Measurements from ENCODE around the gene MLLT3.

Gene MLLT3

GRCh38 chr9:20625003-20625349, 2.7 kb upstream of the MLLT3 start:
- Histone ChIP-seq H3K4me3 (ENCODE audit: low read length) (peak overlapping the region; percentile 98), H3K27ac (ENCODE audit: low read length) (no peak overlapping the region), H3K36me3 (replicated peaks; ENCODE audit: low read depth, low read length) (no peaks in the 10 kb centered on the region), H3K27me3 (ENCODE audit: low read depth, low read length) (peaks cover 17% of the 10 kb centered on the region; the same call in 1 of the 2 replicates), H3K9me3 (ENCODE audit: insufficient read depth, low read length) (no peaks in the 10 kb centered on the region), H4K20me1 (ENCODE audit: insufficient read depth, low read length) (no peaks in the 10 kb centered on the region), H3K4me2 (ENCODE audit: low read length) (peak overlapping the region; percentile 88), H2AFZ (ENCODE audit: low read depth, low read length) (peak overlapping the region; percentile 72), H3K79me2 (ENCODE audit: low read length) (no peaks in the 10 kb centered on the region), H3K9ac (ENCODE audit: low read length) (no peak overlapping the region), H3K4me1 (ENCODE audit: low read length) (peaks cover 10% of the 10 kb centered on the region)
- TF ChIP-seq CTCF (IDR thresholded peaks at IDR 0.05; ENCODE audit: low read depth, low read length), result no peak
- no peak for TF ChIP-seq EZH2phosphoT487 (IDR thresholded peaks at IDR 0.05; ENCODE audit: low read depth)

- H3K27me3 ChIP-seq (ENCODE audit: low read depth, low read length), result 0 out of 2 replicates have a peak, but pooled peaks cover 16% of the 10 kb centered on the region
- H3K4me3 ChIP-seq (ENCODE audit: low read length), result peak overlapping the region; percentile 98
- H3K4me2 ChIP-seq (ENCODE audit: low read length), result peak overlapping the region; percentile 88
- peak; percentile 91 for TF ChIP-seq CTCF (IDR thresholded peaks at IDR 0.05; ENCODE audit: low read depth, low read length)
- TF ChIP-seq EZH2phosphoT487 (IDR thresholded peaks at IDR 0.05; ENCODE audit: low read depth), result no peak
- H3K79me2 ChIP-seq (ENCODE audit: low read length), result no peaks in the 10 kb centered on the region
- H3K9ac ChIP-seq (ENCODE audit: low read length), result peak overlapping the region; percentile 79; the same call in 1 of the 2 replicates
- no peaks in the 10 kb centered on the region for H4K20me1 ChIP-seq (ENCODE audit: insufficient read depth, low read length)
- H3K9me3 ChIP-seq (ENCODE audit: insufficient read depth, low read length), result no peaks in the 10 kb centered on the region
- peaks cover 10% of the 10 kb centered on the region for H3K4me1 ChIP-seq (ENCODE audit: low read length)
- H3K36me3 ChIP-seq (replicated peaks; ENCODE audit: low read depth, low read length), result no peaks in the 10 kb centered on the region
- no peak overlapping the region for H3K27ac ChIP-seq (ENCODE audit: low read length)
- peak overlapping the region; percentile 72 for H2AFZ ChIP-seq (ENCODE audit: low read depth, low read length)
Measured at GRCh38 chr9:20624201-20625002, 2.1 kb upstream of the MLLT3 start.

GRCh38 chr9:20623748-20624124, 1.4 kb upstream of the MLLT3 start:
- peak overlapping the region; percentile 98 for H3K4me3 ChIP-seq (ENCODE audit: low read length)
- no peaks in the 10 kb centered on the region for H4K20me1 ChIP-seq (ENCODE audit: insufficient read depth, low read length)
- H3K9me3 ChIP-seq (ENCODE audit: insufficient read depth, low read length), result no peaks in the 10 kb centered on the region
- H2AFZ ChIP-seq (ENCODE audit: low read depth, low read length), result peak overlapping the region; percentile 98; the same call in 1 of the 2 replicates
- H3K27me3 ChIP-seq (ENCODE audit: low read depth, low read length), result 0 out of 2 replicates have a peak, but pooled peaks cover 12% of the 10 kb centered on the region
- no peak overlapping the region for H3K27ac ChIP-seq (ENCODE audit: low read length)
- no peaks in the 10 kb centered on the region for H3K79me2 ChIP-seq (ENCODE audit: low read length)
- peak overlapping the region; percentile 88 for H3K4me2 ChIP-seq (ENCODE audit: low read length)
- H3K36me3 ChIP-seq (replicated peaks; ENCODE audit: low read depth, low read length), result no peaks in the 10 kb centered on the region
- H3K4me1 ChIP-seq (ENCODE audit: low read length), result peaks cover 10% of the 10 kb centered on the region
- no peak for TF ChIP-seq CTCF (IDR thresholded peaks at IDR 0.05; ENCODE audit: low read depth, low read length)
- TF ChIP-seq EZH2phosphoT487 (IDR thresholded peaks at IDR 0.05; ENCODE audit: low read depth), result no peak
- peak overlapping the region; percentile 79 for H3K9ac ChIP-seq (ENCODE audit: low read length)

GRCh38 chr9:20623021-20623747, 885 bp upstream of the MLLT3 start:
- no peaks in the 10 kb centered on the region for H3K79me2 ChIP-seq (ENCODE audit: low read length)
- H3K36me3 ChIP-seq (replicated peaks; ENCODE audit: low read depth, low read length), result no peaks in the 10 kb centered on the region
- TF ChIP-seq EZH2phosphoT487 (IDR thresholded peaks at IDR 0.05; ENCODE audit: low read depth) (no peak), CTCF (IDR thresholded peaks at IDR 0.05; ENCODE audit: low read depth, low read length) (no peak)
- no peaks in the 10 kb centered on the region for H3K9me3 ChIP-seq (ENCODE audit: insufficient read depth, low read length)
- H3K4me2 ChIP-seq (ENCODE audit: low read length), result peak overlapping the region; percentile 88
- H3K4me1 ChIP-seq (ENCODE audit: low read length), result peaks cover 10% of the 10 kb centered on the region
- H3K27ac ChIP-seq (ENCODE audit: low read length), result peak overlapping the region; percentile 27
- peak overlapping the region; percentile 98 for H2AFZ ChIP-seq (ENCODE audit: low read depth, low read length)
- H4K20me1 ChIP-seq (ENCODE audit: insufficient read depth, low read length), result no peaks in the 10 kb centered on the region
- H3K4me3 ChIP-seq (ENCODE audit: low read length), result peak overlapping the region; percentile 98
- 0 out of 2 replicates have a peak, but pooled peaks cover 8% of the 10 kb centered on the region for H3K27me3 ChIP-seq (ENCODE audit: low read depth, low read length)
- H3K9ac ChIP-seq (ENCODE audit: low read length), result peak overlapping the region; percentile 79

All from OCI-LY3 (cell line).